HK-2 (cell line): ENCODE data around the gene WDR64.

Source experiments
- DNase-seq: peaks from one replicate; pipeline ENCODE4 v3.0.0-alpha.2; 2018; ENCODE audit not compliant: unreplicated experiment

The WDR64 gene

DNA sequence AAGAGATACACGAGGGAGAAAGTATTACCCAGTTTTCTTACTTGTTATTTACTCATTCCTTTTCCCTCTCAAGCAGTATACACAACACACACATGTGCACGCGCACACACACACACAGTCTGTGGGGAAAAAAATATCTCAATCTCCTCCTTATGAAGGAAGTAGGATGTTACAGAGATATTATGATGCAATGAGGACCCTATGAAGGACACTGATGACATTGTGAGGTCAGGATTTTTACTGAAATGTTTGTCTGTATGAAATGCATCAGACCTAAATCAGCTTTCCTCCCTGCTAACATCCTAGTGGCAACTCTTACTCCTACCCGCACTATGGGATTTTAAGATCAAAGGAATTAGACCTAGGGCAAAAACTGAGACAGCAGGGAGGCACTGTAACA lies at the start of gene WDR64:
TSS of gene WDR64 (plus strand) at position 270 of the 400 bp plus-strand sequence. CDS start 204 bp downstream, outside the sequence.
- DNase-seq: no peak

DNA sequence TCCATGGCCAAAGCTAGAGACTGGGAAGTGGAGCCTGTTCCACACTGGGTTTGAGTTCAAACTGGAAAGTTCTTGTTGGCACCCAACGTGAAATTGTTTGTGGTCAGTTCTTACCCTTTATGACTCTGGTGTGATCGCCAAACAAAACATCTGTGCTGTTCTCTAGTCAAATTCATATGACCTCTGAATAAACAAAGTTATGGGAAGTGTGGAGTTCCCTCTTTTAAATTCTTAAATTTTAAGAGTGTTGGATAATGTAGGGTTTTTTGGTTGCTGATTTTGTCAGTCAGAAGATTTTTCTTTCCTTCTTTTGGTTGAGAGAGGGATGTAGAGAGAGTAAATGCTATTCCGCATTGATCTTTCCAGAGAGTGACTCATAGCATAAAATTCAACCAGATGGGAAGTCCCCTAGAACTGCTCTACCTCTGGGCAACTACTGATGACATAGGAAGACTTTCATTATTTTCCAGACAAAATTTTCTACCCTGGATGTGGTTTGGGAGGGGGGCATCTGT lies 48.3 kb upstream of the WDR64 start:
- no peak for DNase-seq

GRCh38 chr1:241605146-241605805 lies 46.8 kb upstream of the WDR64 start:
- DNase-seq: no peak

GRCh38 chr1:241606544-241606943 lies 45.5 kb upstream of the WDR64 start:
- DNase-seq: no peak

GRCh38 chr1:241607497-241607896 lies 44.6 kb upstream of the WDR64 start:
- no peak for DNase-seq

- no peak for DNase-seq
These were observed 43.6 kb upstream of the WDR64 start for GRCh38 chr1:241608379-241609033.

DNA sequence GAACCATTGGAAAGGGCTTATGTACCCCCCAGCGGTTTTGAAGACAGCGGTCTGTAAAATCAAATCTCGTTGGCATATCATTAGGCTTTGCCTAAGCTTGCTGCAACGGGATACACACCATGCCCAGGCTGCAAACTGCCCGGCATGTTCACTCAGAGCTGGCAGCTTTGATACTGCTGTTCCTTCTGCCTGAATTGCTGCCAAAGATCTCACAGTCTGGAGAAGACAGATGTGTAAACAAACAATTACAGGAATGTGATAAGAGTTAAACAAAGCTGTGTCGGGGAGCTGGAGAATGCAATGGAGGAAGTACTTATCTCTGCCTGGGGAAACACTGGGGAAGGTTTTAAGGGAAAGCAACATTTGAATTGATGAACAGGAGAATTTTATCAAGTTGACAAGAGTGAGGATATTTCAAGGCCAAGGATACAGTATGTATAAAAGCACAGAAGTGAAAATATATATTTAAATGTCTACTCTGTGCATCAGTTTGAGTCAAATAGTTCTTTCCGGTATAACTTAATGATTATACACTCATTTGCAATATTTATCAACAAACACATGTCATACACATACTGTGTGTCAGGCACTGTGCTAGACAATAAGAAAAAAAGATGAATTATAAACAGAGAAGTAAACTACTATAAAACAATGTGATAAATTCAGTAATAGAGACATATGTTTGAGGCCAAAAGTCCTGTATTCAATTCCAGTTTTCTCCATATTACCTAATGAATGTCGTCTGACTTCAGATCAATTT lies 41.8 kb upstream of the WDR64 start:
- DNase-seq: no peak

GRCh38 chr1:241611063-241611462 lies 41.0 kb upstream of the WDR64 start:
- DNase-seq: no peak

DNA sequence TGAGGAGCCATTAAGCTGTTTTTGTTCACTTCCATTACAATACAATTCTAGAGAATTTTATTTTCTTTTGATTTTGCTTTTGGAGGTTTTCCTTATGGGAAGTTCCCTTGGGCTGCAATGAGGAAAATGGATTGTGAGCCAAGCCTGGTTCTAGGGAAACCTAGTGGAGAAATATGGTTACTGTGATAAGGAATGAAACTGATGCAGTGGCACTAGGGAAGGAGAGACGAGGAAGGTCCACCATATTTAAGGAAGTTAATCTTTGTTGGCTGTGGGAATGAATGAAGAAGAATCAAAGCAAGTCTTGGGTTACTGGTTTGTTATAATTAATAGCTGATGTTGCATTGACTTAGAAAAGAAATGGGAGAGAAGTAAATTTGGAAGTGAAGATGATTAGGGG lies 40.3 kb upstream of the WDR64 start:
- DNase-seq: no peak

DNA sequence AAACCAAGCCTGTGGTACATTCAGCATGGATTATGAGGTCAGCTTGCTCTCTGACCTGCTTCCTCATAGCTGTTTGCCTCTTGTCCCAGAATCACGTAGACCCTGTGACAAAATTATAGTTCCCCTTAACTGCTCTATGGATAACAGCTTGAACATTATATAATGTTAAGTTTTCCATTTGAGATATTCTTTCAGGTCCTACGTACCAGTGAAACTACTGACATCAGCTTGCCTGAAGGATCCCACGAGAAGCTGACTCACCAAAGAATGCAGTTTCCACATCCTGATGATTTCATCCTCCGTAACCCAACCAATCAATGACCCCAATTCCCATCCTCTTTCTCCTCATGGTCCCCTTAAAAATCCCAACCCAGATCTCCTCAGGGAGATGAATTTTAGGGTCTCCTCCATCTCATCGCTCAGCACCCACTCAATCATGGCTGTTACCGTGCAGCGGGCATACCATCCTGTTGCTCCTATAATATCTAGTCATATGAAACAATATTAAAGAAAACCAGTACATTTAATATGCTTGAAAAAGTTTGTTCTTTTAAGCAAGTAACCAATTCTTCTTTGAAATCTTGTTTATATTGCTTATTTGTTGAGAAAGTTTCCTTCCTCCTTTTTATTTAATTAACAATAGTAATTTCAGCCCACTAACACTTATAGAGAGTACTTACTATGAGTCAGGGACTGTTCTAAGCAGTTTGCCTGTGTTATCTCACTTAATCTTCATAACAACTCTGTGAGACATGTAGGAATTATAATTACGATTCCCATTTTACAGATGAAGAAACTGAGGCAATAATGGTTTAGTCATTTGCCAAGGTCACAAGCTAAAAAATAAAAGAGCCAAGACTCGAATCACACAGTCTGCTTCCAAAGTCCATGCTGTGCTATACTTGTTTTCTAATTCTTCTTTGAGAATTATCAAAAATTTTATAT lies 39.3 kb upstream of the WDR64 start:
- DNase-seq: no peak

GRCh38 chr1:241614144-241614543 lies 37.9 kb upstream of the WDR64 start:
- no peak for DNase-seq

- no peak for DNase-seq
These were observed 37.5 kb upstream of the WDR64 start for GRCh38 chr1:241614572-241614971.

GRCh38 chr1:241615043-241615974 lies 36.8 kb upstream of the WDR64 start:
- peak; percentile 61 for DNase-seq

GRCh38 chr1:241617426-241617825 lies 34.7 kb upstream of the WDR64 start:
- DNase-seq: no peak

GRCh38 chr1:241622669-241623068 lies 29.4 kb upstream of the WDR64 start:
- no peak for DNase-seq

DNA sequence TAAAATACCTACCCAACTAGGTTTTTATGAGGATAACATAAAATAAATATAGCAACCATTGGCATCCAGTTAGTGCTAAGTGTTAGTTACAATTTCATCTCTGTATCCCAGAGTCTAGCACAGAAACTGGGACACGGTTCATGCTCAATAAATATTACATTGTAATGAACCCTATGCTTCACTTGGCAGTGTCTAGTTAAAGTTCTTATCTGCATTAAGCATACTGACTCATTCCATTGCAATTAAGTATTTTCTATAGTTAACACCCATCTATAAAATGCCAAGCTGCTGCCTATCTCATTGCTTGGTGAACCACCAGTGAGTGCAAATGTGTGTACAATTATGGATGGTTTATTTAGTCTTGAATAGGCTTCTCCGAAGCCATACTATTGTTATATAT lies 27.1 kb upstream of the WDR64 start:
- DNase-seq: no peak

GRCh38 chr1:241627453-241628259 lies 24.4 kb upstream of the WDR64 start:
- DNase-seq: no peak

DNA sequence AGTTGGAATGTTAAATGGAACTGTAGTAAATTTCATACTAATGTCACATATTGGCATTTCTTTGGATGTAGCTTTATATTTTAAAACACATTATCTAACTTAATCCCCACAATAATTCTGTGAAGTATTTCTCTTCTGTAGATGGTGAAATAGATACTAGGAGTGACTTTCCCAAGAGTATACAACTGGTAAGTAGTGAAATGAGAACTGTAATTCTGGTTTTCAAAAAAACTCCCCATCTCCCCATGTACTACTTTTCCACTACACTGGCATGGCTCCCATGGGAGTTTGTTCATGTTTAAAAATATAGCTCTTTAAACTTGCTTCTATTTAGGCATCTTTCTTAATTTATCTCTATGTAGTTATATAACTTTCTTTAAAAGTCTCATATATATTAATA lies 22.1 kb upstream of the WDR64 start:
- no peak for DNase-seq

DNA sequence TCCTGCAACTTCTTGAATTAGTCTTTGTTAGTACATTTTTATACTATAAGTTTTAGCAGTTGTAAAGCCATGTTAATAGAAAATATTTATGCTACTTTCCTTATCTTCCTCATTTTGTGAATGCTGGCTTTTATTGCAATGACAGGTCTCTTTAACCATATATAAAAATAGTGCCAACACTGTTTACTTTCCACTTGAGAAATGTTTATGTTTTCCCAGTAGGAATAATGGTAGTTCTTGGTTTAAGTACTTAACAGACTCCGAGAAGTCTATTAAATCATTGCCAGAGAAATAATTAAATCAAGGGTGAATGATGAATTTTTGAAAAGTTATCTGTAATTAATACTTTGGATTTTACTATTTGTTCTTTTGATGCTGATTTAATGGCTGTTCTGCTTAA lies 21.6 kb upstream of the WDR64 start:
- no peak for DNase-seq

GRCh38 chr1:241630899-241631298 lies 21.2 kb upstream of the WDR64 start:
- no peak for DNase-seq
